K562 (cell line): ENCODE data around the gene OPRD1. TPM values are rescaled to one million over a fixed set of nuclear protein-coding genes. Genes with fewer than 3 reads are reported as not detected.

Experiments used
- FOXJ2 ChIP-seq: fragments of 200-800 bp; sonication (Bioruptor generic); IDR thresholded peaks from 2 replicates; pipeline ENCODE4 v1.6.1; 2016; ENCODE audit warnings: missing genetic modification characterization, missing compliant biosample characterization
- HDAC1 ChIP-seq, 2 experiments: fragments of 450-650 bp; IDR thresholded peaks; 2 replicates each; pipeline ENCODE4 v1.6.1; 2016 to 2017; ENCODE audit warnings: inconsistent platforms in 1 of 2, mild to moderate bottlenecking in 1 of 2, moderate library complexity in 1 of 2
- HMBOX1 ChIP-seq: sonication (generic); IDR thresholded peaks from 2 replicates; pipeline ENCODE4 v1.6.1; 2016
- ID3 ChIP-seq, 2 experiments: fragments of 250-450 bp in 1 of 2; fragments of 450-650 bp in 1 of 2; sonication (Bioruptor Pico) in 1 of 2; IDR thresholded peaks; 2 replicates each; pipeline versions ENCODE4 v1.6.1 to v1.8.0; 2016 to 2021; ENCODE audit warnings: mild to moderate bottlenecking in 2 of 2, moderate library complexity in 2 of 2, missing compliant biosample characterization in 1 of 2, missing genetic modification characterization in 1 of 2
- KAT7 ChIP-seq: sonication (generic); formaldehyde crosslinking; IDR thresholded peaks from 2 replicates; pipeline ENCODE4 v1.8.0; 2022; ENCODE audit warnings: missing genetic modification reagents, mild to moderate bottlenecking, borderline replicate concordance
- MTF1 ChIP-seq: fragments of 250-450 bp; sonication (Bioruptor Pico); IDR thresholded peaks from 2 replicates; pipeline ENCODE4 v1.9.0; 2021; ENCODE audit warnings: moderate library complexity, mild to moderate bottlenecking, inconsistent platforms, borderline replicate concordance
- MYNN ChIP-seq, 2 experiments: sonication (generic); formaldehyde crosslinking in 1 of 2; IDR thresholded peaks; 2 replicates each; pipeline versions ENCODE4 v1.5.0 to v1.6.1; 2016 to 2020; ENCODE audit warnings: antibody characterized with exemption in 1 of 2, missing genetic modification reagents in 1 of 2
- NFIC ChIP-seq: fragments of 450-650 bp; IDR thresholded peaks from 2 replicates; pipeline ENCODE4 v1.6.1; 2017; ENCODE audit warnings: mild to moderate bottlenecking, inconsistent platforms
- NR0B1 ChIP-seq: fragments of 450-650 bp; IDR thresholded peaks from one replicate; pipeline ENCODE4 v1.6.1; 2018; ENCODE audit warnings: mild to moderate bottlenecking, moderate library complexity; ENCODE audit not compliant: partially characterized antibody
- RBM25 ChIP-seq: fragments of 200-400 bp; formaldehyde crosslinking; IDR thresholded peaks from 2 replicates; pipeline ENCODE4 v1.6.1; 2018; ENCODE audit warnings: low read length, low read depth, moderate library complexity; ENCODE audit not compliant: severe bottlenecking
- SAP30 ChIP-seq: fragments of 200-600 bp; sonication (generic); IDR thresholded peaks from 2 replicates; pipeline ENCODE4 v1.6.1; 2012; ENCODE audit warnings: borderline replicate concordance, low read depth, mild to moderate bottlenecking, moderate library complexity, low read length, control low read depth, inconsistent platforms; ENCODE audit not compliant: insufficient read depth, poor library complexity, severe bottlenecking
- SMARCA4 ChIP-seq: fragments of 450-650 bp; IDR thresholded peaks from 2 replicates; pipeline ENCODE4 v1.6.1; 2016
- SMARCE1 ChIP-seq: fragments of 450-650 bp; IDR thresholded peaks from 2 replicates; pipeline ENCODE4 v1.7.1; 2016; ENCODE audit warnings: mild to moderate bottlenecking
- SOX6 ChIP-seq: fragments of 450-650 bp; IDR thresholded peaks from 2 replicates; pipeline ENCODE4 v1.6.1; 2014; ENCODE audit warnings: mild to moderate bottlenecking
- ZBTB1 ChIP-seq: sonication (generic); formaldehyde crosslinking; IDR thresholded peaks from 2 replicates; pipeline ENCODE4 v1.8.1; 2023; ENCODE audit warnings: missing genetic modification reagents, low read depth, mild to moderate bottlenecking, borderline replicate concordance
- ZFP36 ChIP-seq: fragments of 150-350 bp; IDR thresholded peaks from 2 replicates; pipeline ENCODE4 v1.6.1; 2018; ENCODE audit warnings: low read length, low read depth; ENCODE audit not compliant: partially characterized antibody
- ZKSCAN3 ChIP-seq: fragments of 250-450 bp; sonication (Bioruptor Pico); IDR thresholded peaks from 2 replicates; pipeline ENCODE4 v1.4.0; 2020
- ZNF184 ChIP-seq: sonication (generic); formaldehyde crosslinking; IDR thresholded peaks from 2 replicates; pipeline ENCODE4 v1.5.0; 2020; ENCODE audit warnings: missing genetic modification reagents
- polyA plus RNA-seq, 8 experiments: library from polyadenylated mRNA; depleted of rRNA in 4 of 8; stranded (reverse) in 5 of 8; unstranded in 3 of 8; fragments of >200 nt; fragmentation: Nextera tagmentation in 2 of 8; fragmentation: Illumina TruSeq in 1 of 8; extraction: Ambion mirVana in 2 of 8; extraction: Trizol in 1 of 8; gene quantifications; 2 replicates each; pipeline versions ENCODE4 v1.2.1 to v1.2.3, GENCODE V29; 2011 to 2014; ENCODE audit warnings: inconsistent platforms in 1 of 8, missing spikeins in 1 of 8
- total RNA-seq, 7 experiments: library from RNA; depleted of rRNA in 6 of 7; stranded (reverse); fragments of >200 nt in 6 of 7; fragmentation: Illumina TruSeq in 2 of 7; extraction: Trizol in 2 of 7; gene quantifications; 2 replicates each; pipeline versions ENCODE4 v1.2.1 to v1.2.3, GENCODE V29; 2011 to 2021; ENCODE audit warnings: low replicate concordance in 1 of 7
- TF ChIP-seq, protein P1 (sequence below): fragments of 250-450 bp; sonication (Bioruptor Pico); IDR thresholded peaks from 2 replicates; pipeline ENCODE4 v1.5.0; 2020; ENCODE audit warnings: mild to moderate bottlenecking
- TF ChIP-seq, protein P2 (sequence below): sonication (generic); formaldehyde crosslinking; IDR thresholded peaks from 2 replicates; pipeline ENCODE4 v1.8.0; 2022; ENCODE audit warnings: missing genetic modification reagents, mild to moderate bottlenecking, borderline replicate concordance

OPRD1 gene
- total and polyA plus RNA-seq, 9 of the 15 experiments (the other 6 are each of a cell fraction or from before 2014, with no cell fraction given), result under 0.01 to 0.03 (median under 0.01) TPM; not detected in 6

- TF ChIP-seq ID3 (CRISPR knock-in tag; IDR thresholded peaks at IDR 0.05), result no peak
- TF ChIP-seq ID3 (tag; IDR thresholded peaks at IDR 0.05), result peak; percentile 21; the same call in 1 of the 2 replicates
- no peak for TF ChIP-seq MTF1 (CRISPR knock-in tag)
- TF ChIP-seq HDAC1 (IDR thresholded peaks at IDR 0.05), result 0 out of 4 replicates have a peak, but pooled peaks of 1 of the 2 experiments have one; percentile 15
- TF ChIP-seq SMARCA4, result 0 out of 2 replicates have a peak, but pooled peaks have one; percentile 30
- TF ChIP-seq, protein P1, sequence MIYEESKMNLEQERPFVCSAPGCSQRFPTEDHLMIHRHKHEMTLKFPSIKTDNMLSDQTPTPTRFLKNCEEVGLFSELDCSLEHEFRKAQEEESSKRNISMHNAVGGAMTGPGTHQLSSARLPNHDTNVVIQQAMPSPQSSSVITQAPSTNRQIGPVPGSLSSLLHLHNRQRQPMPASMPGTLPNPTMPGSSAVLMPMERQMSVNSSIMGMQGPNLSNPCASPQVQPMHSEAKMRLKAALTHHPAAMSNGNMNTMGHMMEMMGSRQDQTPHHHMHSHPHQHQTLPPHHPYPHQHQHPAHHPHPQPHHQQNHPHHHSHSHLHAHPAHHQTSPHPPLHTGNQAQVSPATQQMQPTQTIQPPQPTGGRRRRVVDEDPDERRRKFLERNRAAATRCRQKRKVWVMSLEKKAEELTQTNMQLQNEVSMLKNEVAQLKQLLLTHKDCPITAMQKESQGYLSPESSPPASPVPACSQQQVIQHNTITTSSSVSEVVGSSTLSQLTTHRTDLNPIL, result no peak
- TF ChIP-seq MYNN (IDR thresholded peaks at IDR 0.05), result no peak
- TF ChIP-seq MYNN (CRISPR knock-in tag; IDR thresholded peaks at IDR 0.05), result no peak
- TF ChIP-seq FOXJ2 (tag), result no peak
- no peak for TF ChIP-seq ZBTB1 (CRISPR knock-in tag)
- peak; percentile 89 for TF ChIP-seq NFIC
- TF ChIP-seq NR0B1, result no peak
- peak; percentile 40; the same call in 1 of the 2 replicates for TF ChIP-seq SMARCE1
- TF ChIP-seq KAT7 (CRISPR knock-in tag), result no peak
- TF ChIP-seq, protein P2, sequence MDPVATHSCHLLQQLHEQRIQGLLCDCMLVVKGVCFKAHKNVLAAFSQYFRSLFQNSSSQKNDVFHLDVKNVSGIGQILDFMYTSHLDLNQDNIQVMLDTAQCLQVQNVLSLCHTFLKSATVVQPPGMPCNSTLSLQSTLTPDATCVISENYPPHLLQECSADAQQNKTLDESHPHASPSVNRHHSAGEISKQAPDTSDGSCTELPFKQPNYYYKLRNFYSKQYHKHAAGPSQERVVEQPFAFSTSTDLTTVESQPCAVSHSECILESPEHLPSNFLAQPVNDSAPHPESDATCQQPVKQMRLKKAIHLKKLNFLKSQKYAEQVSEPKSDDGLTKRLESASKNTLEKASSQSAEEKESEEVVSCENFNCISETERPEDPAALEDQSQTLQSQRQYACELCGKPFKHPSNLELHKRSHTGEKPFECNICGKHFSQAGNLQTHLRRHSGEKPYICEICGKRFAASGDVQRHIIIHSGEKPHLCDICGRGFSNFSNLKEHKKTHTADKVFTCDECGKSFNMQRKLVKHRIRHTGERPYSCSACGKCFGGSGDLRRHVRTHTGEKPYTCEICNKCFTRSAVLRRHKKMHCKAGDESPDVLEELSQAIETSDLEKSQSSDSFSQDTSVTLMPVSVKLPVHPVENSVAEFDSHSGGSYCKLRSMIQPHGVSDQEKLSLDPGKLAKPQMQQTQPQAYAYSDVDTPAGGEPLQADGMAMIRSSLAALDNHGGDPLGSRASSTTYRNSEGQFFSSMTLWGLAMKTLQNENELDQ, result no peak
- TF ChIP-seq HMBOX1, result peak; percentile 78
- TF ChIP-seq SOX6, result peak; percentile 65
- peak; percentile 94 for TF ChIP-seq RBM25
- TF ChIP-seq ZKSCAN3 (CRISPR knock-in tag), result no peak
- no peak for TF ChIP-seq ZNF184 (CRISPR knock-in tag)
- peak; percentile 93 for TF ChIP-seq ZFP36
- no peak for TF ChIP-seq SAP30
Measured at GRCh38 chr1:28860332-28861073, 48.5 kb downstream of the OPRD1 start (continued).
